ENCODE results near the gene IRF1.
"Not testable (repeated sequence)": the region's sequence is repeated elsewhere in the genome, so short reads cannot be mapped to it uniquely, and the experiment has no call there.

The IRF1 gene

GRCh38 chr5:132439521-132440089 is 51.0 kb downstream of the IRF1 start:
- peak; percentile 82 for DNase-seq (ENCODE audit: low spot score)

- DNase-seq (ENCODE audit: low spot score): no peak
Measured at GRCh38 chr5:132438917-132439316, 51.7 kb downstream of the IRF1 start.

GRCh38 chr5:132438267-132438645 is 52.3 kb downstream of the IRF1 start:
- DNase-seq (ENCODE audit: low spot score): not testable (repeated sequence)

- DNase-seq (ENCODE audit: low spot score): peak; percentile 81
Measured at GRCh38 chr5:132437604-132438266, 52.8 kb downstream of the IRF1 start.

- DNase-seq (ENCODE audit: low spot score): no peak
Measured at GRCh38 chr5:132436936-132437335, 53.6 kb downstream of the IRF1 start.

- DNase-seq (ENCODE audit: low spot score): no peak
Measured at GRCh38 chr5:132435886-132436285, 54.7 kb downstream of the IRF1 start.

GRCh38 chr5:132435447-132435846 is 55.1 kb downstream of the IRF1 start:
- DNase-seq (ENCODE audit: low spot score): no peak

GRCh38 chr5:132434416-132435286 is 55.9 kb downstream of the IRF1 start:
- no peak for DNase-seq (ENCODE audit: low spot score)

GRCh38 chr5:132433141-132433540 is 57.4 kb downstream of the IRF1 start:
- no peak for DNase-seq (ENCODE audit: low spot score)

GRCh38 chr5:132431632-132432031 is 58.9 kb downstream of the IRF1 start:
- no peak for DNase-seq (ENCODE audit: low spot score)

All from AG08396 (cell line).